ENCODE results near the gene AKAP6.

Gene AKAP6

GRCh38 chr14:32329146-32329545 is at the start of gene AKAP6:
Gene AKAP6, plus strand, starts transcription at chr14:32329298. Its CDS starts 104,196 bp downstream, at chr14:32433494.
- FAIRE-seq (no peak), DNase-seq (ENCODE audit: low spot score) (no peak)

- FAIRE-seq (no peak), DNase-seq (ENCODE audit: low spot score) (no peak)
Observed at GRCh38 chr14:32286602-32287001, 42.5 kb upstream of the AKAP6 start.

- no peak for DNase-seq (ENCODE audit: low spot score)
- no peak for FAIRE-seq
Observed at GRCh38 chr14:32296366-32296765, 32.7 kb upstream of the AKAP6 start.

- DNase-seq (ENCODE audit: low spot score) (no peak), FAIRE-seq (no peak)
Observed at GRCh38 chr14:32298346-32298745, 30.8 kb upstream of the AKAP6 start.

- DNase-seq (ENCODE audit: low spot score) (no peak), FAIRE-seq (no peak)
Observed at GRCh38 chr14:32300136-32300535, 29.0 kb upstream of the AKAP6 start.

GRCh38 chr14:32303865-32304264 is 25.2 kb upstream of the AKAP6 start:
- FAIRE-seq (no peak), DNase-seq (ENCODE audit: low spot score) (no peak)

- FAIRE-seq = no peak
- DNase-seq (ENCODE audit: low spot score) = no peak
Observed at GRCh38 chr14:32304296-32304695, 24.8 kb upstream of the AKAP6 start.

GRCh38 chr14:32306549-32306948 is 22.5 kb upstream of the AKAP6 start:
- DNase-seq (ENCODE audit: low spot score) = no peak
- no peak for FAIRE-seq

- FAIRE-seq = no peak
Observed at GRCh38 chr14:32307881-32308582, 21.1 kb upstream of the AKAP6 start.

GRCh38 chr14:32310876-32311275 is 18.2 kb upstream of the AKAP6 start:
- FAIRE-seq (no peak), DNase-seq (ENCODE audit: low spot score) (no peak)

More at GRCh38 chr14:32307881-32308582, 21.1 kb upstream of the AKAP6 start:
- no peak for DNase-seq (ENCODE audit: low spot score)

GRCh38 chr14:32311294-32312009 is 17.6 kb upstream of the AKAP6 start:
- no peak for DNase-seq (ENCODE audit: low spot score)
- FAIRE-seq = no peak

GRCh38 chr14:32312010-32312331 is 17.1 kb upstream of the AKAP6 start:
- FAIRE-seq = no peak
- DNase-seq (ENCODE audit: low spot score) = no peak

- FAIRE-seq = no peak
- no peak for DNase-seq (ENCODE audit: low spot score)
Observed at GRCh38 chr14:32313844-32314376, 15.2 kb upstream of the AKAP6 start.

GRCh38 chr14:32318087-32318795 is 10.9 kb upstream of the AKAP6 start:
- FAIRE-seq (no peak), DNase-seq (ENCODE audit: low spot score) (no peak)

GRCh38 chr14:32319368-32320049 is 9.6 kb upstream of the AKAP6 start:
- DNase-seq (ENCODE audit: low spot score) (no peak), FAIRE-seq (no peak)

- no peak for DNase-seq (ENCODE audit: low spot score)
- FAIRE-seq = no peak
Observed at GRCh38 chr14:32324601-32325000, 4.5 kb upstream of the AKAP6 start.

- FAIRE-seq (no peak), DNase-seq (ENCODE audit: low spot score) (no peak)
Observed at GRCh38 chr14:32327255-32327961, 1.7 kb upstream of the AKAP6 start.

GRCh38 chr14:32329690-32330285 is 690 bp downstream of the AKAP6 start:
- FAIRE-seq = no peak
- no peak for DNase-seq (ENCODE audit: low spot score)

GRCh38 chr14:32330351-32331111 is 1.4 kb downstream of the AKAP6 start:
- FAIRE-seq (no peak), DNase-seq (ENCODE audit: low spot score) (no peak)

GRCh38 chr14:32331206-32331605 is 2.1 kb downstream of the AKAP6 start:
- FAIRE-seq = no peak
- DNase-seq (ENCODE audit: low spot score) = no peak

All from RCC 7860 (cell line).